Kidney epithelial cell (primary cell): ENCODE measurements around the gene CDH12. TPM values are rescaled to one million over a fixed set of nuclear protein-coding genes. Genes with fewer than 3 reads are reported as not detected.

ENCODE experiments used
- DNase-seq: peaks from one replicate; pipeline ENCODE4 v3.0.0-alpha.2; 2010; ENCODE audit warnings: low read depth
- H3K27me3 ChIP-seq: 2 replicates; pipeline ENCODE4 v1.6.0; 2011; ENCODE audit warnings: low read length; ENCODE audit not compliant: control insufficient read depth, insufficient read depth
- H3K36me3 ChIP-seq: 2 replicates; pipeline ENCODE4 v1.5.1; 2011; ENCODE audit warnings: low read length; ENCODE audit not compliant: control insufficient read depth, insufficient read depth
- H3K4me3 ChIP-seq: 2 replicates; pipeline ENCODE4 v1.5.1; 2011; ENCODE audit warnings: low read depth, mild to moderate bottlenecking, control low read depth, low read length
- CTCF ChIP-seq: IDR thresholded peaks from 2 replicates; pipeline ENCODE4 v1.5.1; 2011; ENCODE audit warnings: mild to moderate bottlenecking, moderate library complexity, low read length, control low read depth, inconsistent platforms; ENCODE audit not compliant: insufficient read depth, poor library complexity, severe bottlenecking
- total RNA-seq: library from RNA; depleted of rRNA; stranded (reverse); fragments of >200 nt; gene quantifications from 2 replicates; pipeline ENCODE4 v1.2.3, GENCODE V29; 2015

CDH12 gene
- total RNA-seq, 1 donor from 2014 or later = not detected

- Histone ChIP-seq H3K4me3 (no peak overlapping the region), H3K36me3 (no peaks in the 10 kb centered on the region), H3K27me3 (no peaks in the 10 kb centered on the region)
- DNase-seq = peak; percentile 5
- no peak for TF ChIP-seq CTCF
These were observed 293.0 kb downstream of the CDH12 start for GRCh38 chr5:22560147-22560546.

- no peaks in the 10 kb centered on the region for H3K36me3 ChIP-seq
- H3K4me3 ChIP-seq = no peak overlapping the region
- TF ChIP-seq CTCF = no peak
- H3K27me3 ChIP-seq = no peaks in the 10 kb centered on the region
- DNase-seq = no peak
These were observed 295.9 kb downstream of the CDH12 start for GRCh38 chr5:22557251-22557650.

GRCh38 chr5:22554475-22554874, 298.7 kb downstream of the CDH12 start:
- no peak for DNase-seq
- H3K27me3 ChIP-seq = no peaks in the 10 kb centered on the region
- no peaks in the 10 kb centered on the region for H3K36me3 ChIP-seq
- H3K4me3 ChIP-seq = no peak overlapping the region
- TF ChIP-seq CTCF = no peak

GRCh38 chr5:22549876-22550671, 303.1 kb downstream of the CDH12 start:
- Histone ChIP-seq H3K4me3 (no peak overlapping the region), H3K27me3 (no peaks in the 10 kb centered on the region), H3K36me3 (no peaks in the 10 kb centered on the region)
- DNase-seq = no peak
- no peak for TF ChIP-seq CTCF

GRCh38 chr5:22542340-22542739, 310.8 kb downstream of the CDH12 start:
- Histone ChIP-seq H3K36me3 (no peaks in the 10 kb centered on the region), H3K27me3 (no peaks in the 10 kb centered on the region), H3K4me3 (no peak overlapping the region)
- no peak for DNase-seq
- TF ChIP-seq CTCF = no peak

GRCh38 chr5:22541037-22541436, 312.1 kb downstream of the CDH12 start:
- H3K4me3 ChIP-seq = no peak overlapping the region
- no peaks in the 10 kb centered on the region for H3K36me3 ChIP-seq
- TF ChIP-seq CTCF = no peak
- no peaks in the 10 kb centered on the region for H3K27me3 ChIP-seq
- DNase-seq = no peak
